Central memory CD8-positive, alpha-beta T cell (primary cell): ENCODE measurements around the gene PARS2.
"Not testable (repeated sequence)": the region's sequence is repeated elsewhere in the genome, so short reads cannot be mapped to it uniquely, and the experiment has no call there.

Source experiments
- ATAC-seq: fragments of 150-1000 bp; cut with Tn5 transposase; replicated peaks from 2 replicates; pipeline ENCODE4 v1.10.0; 2022; ENCODE audit warnings: mild to moderate bottlenecking, moderate FRiP score, moderate number of reproducible peaks; ENCODE audit not compliant: poor library complexity, severe bottlenecking; ENCODE audit errors: extremely low read depth
- DNase-seq, 2 donors: peaks; one replicate each; pipeline ENCODE4 v3.0.0; 2021; ENCODE audit warnings: low spot score in 2 of 2
- H3K27ac Mint-ChIP-seq: one replicate; pipeline ENCODE4 v1.8.0; 2022; ENCODE audit warnings: low read depth, mild to moderate bottlenecking, moderate library complexity, mixed read lengths
- H3K27me3 Mint-ChIP-seq: one replicate; pipeline ENCODE4 v1.8.0; 2022; ENCODE audit warnings: mixed read lengths
- H3K36me3 Mint-ChIP-seq: one replicate; pipeline ENCODE4 v1.8.0; 2022; ENCODE audit warnings: mild to moderate bottlenecking, moderate library complexity, mixed read lengths; ENCODE audit not compliant: insufficient read depth
- H3K4me1 Mint-ChIP-seq: one replicate; pipeline ENCODE4 v1.8.0; 2022; ENCODE audit warnings: mixed read lengths
- H3K4me3 Mint-ChIP-seq: one replicate; pipeline ENCODE4 v1.8.0; 2022; ENCODE audit warnings: mild to moderate bottlenecking, moderate library complexity, mixed read lengths
- H3K9me3 Mint-ChIP-seq: one replicate; pipeline ENCODE4 v1.8.0; 2022; ENCODE audit warnings: mixed read lengths

PARS2 gene

GRCh38 chr1:54777431-54777830 lies 13.1 kb upstream of the PARS2 start:
- peaks cover 7% of the 10 kb centered on the region for H3K36me3 Mint-ChIP-seq
- no peak overlapping the region for H3K27ac Mint-ChIP-seq
- DNase-seq (no peak), ATAC-seq (no peak)
- no peak overlapping the region for H3K4me3 Mint-ChIP-seq
- H3K27me3 Mint-ChIP-seq: no peaks in the 10 kb centered on the region
- peaks cover 6% of the 10 kb centered on the region for H3K4me1 Mint-ChIP-seq
- no peaks in the 10 kb centered on the region for H3K9me3 Mint-ChIP-seq

GRCh38 chr1:54777011-54777410 lies 12.7 kb upstream of the PARS2 start:
- Mint-ChIP-seq H3K27me3 (no peaks in the 10 kb centered on the region), H3K4me1 (peaks cover 5% of the 10 kb centered on the region), H3K36me3 (peaks cover 7% of the 10 kb centered on the region), H3K4me3 (no peak overlapping the region), H3K27ac (no peak overlapping the region), H3K9me3 (no peaks in the 10 kb centered on the region)
- ATAC-seq (no peak), DNase-seq (no peak)

GRCh38 chr1:54775828-54776721 lies 11.8 kb upstream of the PARS2 start:
- not testable (repeated sequence) for H3K9me3 Mint-ChIP-seq, H3K27me3 Mint-ChIP-seq, H3K27ac Mint-ChIP-seq, H3K4me1 Mint-ChIP-seq, H3K4me3 Mint-ChIP-seq, DNase-seq, H3K36me3 Mint-ChIP-seq, ATAC-seq

- Mint-ChIP-seq H3K9me3 (no peaks in the 10 kb centered on the region), H3K4me1 (peaks cover 5% of the 10 kb centered on the region), H3K27me3 (no peaks in the 10 kb centered on the region), H3K36me3 (peaks cover 3% of the 10 kb centered on the region), H3K4me3 (no peak overlapping the region), H3K27ac (no peak overlapping the region)
- ATAC-seq: no peak
- no peak for DNase-seq
Observed at GRCh38 chr1:54774820-54775498, 10.6 kb upstream of the PARS2 start.

- no peak for ATAC-seq
- Mint-ChIP-seq H3K27ac (no peak overlapping the region), H3K9me3 (no peaks in the 10 kb centered on the region), H3K4me1 (no peaks in the 10 kb centered on the region), H3K4me3 (no peak overlapping the region), H3K36me3 (no peaks in the 10 kb centered on the region), H3K27me3 (no peaks in the 10 kb centered on the region)
- DNase-seq: no peak
Observed at GRCh38 chr1:54772951-54773350, 8.6 kb upstream of the PARS2 start.

- no peak for DNase-seq
- Mint-ChIP-seq H3K27me3 (no peaks in the 10 kb centered on the region), H3K4me1 (peaks cover 15% of the 10 kb centered on the region), H3K36me3 (no peaks in the 10 kb centered on the region), H3K9me3 (no peaks in the 10 kb centered on the region), H3K4me3 (no peak overlapping the region), H3K27ac (no peak overlapping the region)
- no peak for ATAC-seq
Observed at GRCh38 chr1:54768093-54768492, 3.8 kb upstream of the PARS2 start.

- Mint-ChIP-seq H3K4me1 (peaks cover 18% of the 10 kb centered on the region), H3K4me3 (no peak overlapping the region), H3K27ac (no peak overlapping the region), H3K36me3 (no peaks in the 10 kb centered on the region), H3K9me3 (no peaks in the 10 kb centered on the region), H3K27me3 (no peaks in the 10 kb centered on the region)
- no peak for ATAC-seq
- DNase-seq: no peak
Observed at GRCh38 chr1:54767526-54767925, 3.2 kb upstream of the PARS2 start.

GRCh38 chr1:54766726-54767125 lies 2.4 kb upstream of the PARS2 start:
- Mint-ChIP-seq H3K27me3 (no peaks in the 10 kb centered on the region), H3K9me3 (no peaks in the 10 kb centered on the region), H3K27ac (no peak overlapping the region)

GRCh38 chr1:54764922-54765561 lies 719 bp upstream of the PARS2 start:
- Mint-ChIP-seq H3K27ac (peak overlapping the region; percentile 94), H3K4me3 (peak overlapping the region; percentile 95), H3K9me3 (no peaks in the 10 kb centered on the region), H3K4me1 (peaks cover 23% of the 10 kb centered on the region), H3K27me3 (no peaks in the 10 kb centered on the region), H3K36me3 (peaks cover 2% of the 10 kb centered on the region)
- DNase-seq (no peak), ATAC-seq (peak; percentile 30)

More at GRCh38 chr1:54766726-54767125, 2.4 kb upstream of the PARS2 start:
- H3K4me1 Mint-ChIP-seq: peaks cover 18% of the 10 kb centered on the region
- no peak for DNase-seq
- no peak overlapping the region for H3K4me3 Mint-ChIP-seq
- no peak for ATAC-seq
- peaks cover 2% of the 10 kb centered on the region for H3K36me3 Mint-ChIP-seq

GRCh38 chr1:54763816-54764132 lies 549 bp downstream of the PARS2 start:
- peaks cover 24% of the 10 kb centered on the region for H3K4me1 Mint-ChIP-seq
- H3K36me3 Mint-ChIP-seq: peaks cover 2% of the 10 kb centered on the region
- H3K27me3 Mint-ChIP-seq: no peaks in the 10 kb centered on the region
- DNase-seq: no peak
- no peaks in the 10 kb centered on the region for H3K9me3 Mint-ChIP-seq
- ATAC-seq: no peak
- peak overlapping the region; percentile 95 for H3K4me3 Mint-ChIP-seq
- peak overlapping the region; percentile 94 for H3K27ac Mint-ChIP-seq

GRCh38 chr1:54758678-54759348 lies 5.5 kb downstream of the PARS2 start:
- no peak for DNase-seq
- no peak overlapping the region for H3K27ac Mint-ChIP-seq
- peaks cover 15% of the 10 kb centered on the region for H3K4me1 Mint-ChIP-seq
- H3K9me3 Mint-ChIP-seq: no peaks in the 10 kb centered on the region
- H3K4me3 Mint-ChIP-seq: no peak overlapping the region
- no peaks in the 10 kb centered on the region for H3K27me3 Mint-ChIP-seq
- peaks cover 3% of the 10 kb centered on the region for H3K36me3 Mint-ChIP-seq
- ATAC-seq: no peak

GRCh38 chr1:54757833-54758232 lies 6.5 kb downstream of the PARS2 start:
- H3K4me1 Mint-ChIP-seq: peaks cover 7% of the 10 kb centered on the region
- no peak overlapping the region for H3K27ac Mint-ChIP-seq
- H3K27me3 Mint-ChIP-seq: no peaks in the 10 kb centered on the region
- ATAC-seq: no peak
- no peak for DNase-seq
- no peaks in the 10 kb centered on the region for H3K9me3 Mint-ChIP-seq
- no peak overlapping the region for H3K4me3 Mint-ChIP-seq
- H3K36me3 Mint-ChIP-seq: peaks cover 3% of the 10 kb centered on the region
